ENCODE data around the gene TUBB4B. TPM values are rescaled to one million over a fixed set of nuclear protein-coding genes. Genes with fewer than 3 reads are reported as not detected.

The TUBB4B gene
- total RNA-seq, 3 donors from 2014 or later (not counting 1 experiment from before 2014, with no cell fraction given), result 84.4 to 121 (median 93.9) TPM

GRCh38 chr9:137263506-137263905, 22.4 kb downstream of the TUBB4B start:
- no peaks in the 10 kb centered on the region for H3K27me3 Mint-ChIP-seq (ENCODE audit: low read depth in 2 of 2)
- peaks cover 4% of the 10 kb centered on the region for H3K4me1 ChIP-seq (ENCODE audit: control insufficient read depth, insufficient read depth, low read length)
- H3K9me3 Mint-ChIP-seq, result no peaks in the 10 kb centered on the region
- DNase-seq (no peak), ATAC-seq (no peak)
- no peak overlapping the region for H3K27ac ChIP-seq (ENCODE audit: low read length)
- no peaks in the 10 kb centered on the region for H3K27me3 ChIP-seq (ENCODE audit: control insufficient read depth, insufficient read depth, low read length)
- H3K4me3 ChIP-seq (ENCODE audit: low read length), result no peak overlapping the region
- no peaks in the 10 kb centered on the region for H3K9me3 ChIP-seq (ENCODE audit: control insufficient read depth, insufficient read depth, low read length)
- H3K4me1 Mint-ChIP-seq, result peaks cover 0 to 8% of the 10 kb centered on the region in 2 donors
- no peak overlapping the region for H3K4me3 Mint-ChIP-seq
- H3K36me3 ChIP-seq (ENCODE audit: control insufficient read depth, insufficient read depth, low read length), result peaks cover 35% of the 10 kb centered on the region
- H3K36me3 Mint-ChIP-seq, result no peaks in the 10 kb centered on the region
- no peak overlapping the region for H3K27ac Mint-ChIP-seq
- intact Hi-C loops (cut with micrococcal nuclease), result no loop called here
- 86% methylated on average over 10 of the region's 10 CpGs for WGBS (ENCODE audit: insufficient coverage)
- no peak for TF ChIP-seq CTCF (IDR thresholded peaks at IDR 0.05)

- Mint-ChIP-seq H3K36me3 (no peaks in the 10 kb centered on the region), H3K27me3 (ENCODE audit: low read depth in 2 of 2) (no peaks in the 10 kb centered on the region), H3K4me3 (no peak overlapping the region), H3K9me3 (no peaks in the 10 kb centered on the region), H3K4me1 (peaks cover 0 to 12% of the 10 kb centered on the region in 2 donors), H3K27ac (no peak overlapping the region)
- Histone ChIP-seq H3K36me3 (ENCODE audit: control insufficient read depth, insufficient read depth, low read length) (peaks cover 33% of the 10 kb centered on the region), H3K4me3 (ENCODE audit: low read length) (no peak overlapping the region), H3K27ac (ENCODE audit: low read length) (no peak overlapping the region), H3K9me3 (ENCODE audit: control insufficient read depth, insufficient read depth, low read length) (no peaks in the 10 kb centered on the region), H3K27me3 (ENCODE audit: control insufficient read depth, insufficient read depth, low read length) (no peaks in the 10 kb centered on the region), H3K4me1 (ENCODE audit: control insufficient read depth, insufficient read depth, low read length) (peaks cover 4% of the 10 kb centered on the region)
- TF ChIP-seq CTCF (IDR thresholded peaks at IDR 0.05), result no peak
- WGBS (ENCODE audit: insufficient coverage), result 98% methylated on average over 22 of the region's 22 CpGs
- DNase-seq, result no peak
- intact Hi-C loops (cut with micrococcal nuclease), result no loop called here
- no peak for ATAC-seq
Observed at GRCh38 chr9:137264067-137264466, 23.0 kb downstream of the TUBB4B start.

- Histone ChIP-seq H3K4me3 (ENCODE audit: low read length) (no peak overlapping the region), H3K36me3 (ENCODE audit: control insufficient read depth, insufficient read depth, low read length) (peaks cover 30% of the 10 kb centered on the region), H3K27me3 (ENCODE audit: control insufficient read depth, insufficient read depth, low read length) (no peaks in the 10 kb centered on the region), H3K4me1 (ENCODE audit: control insufficient read depth, insufficient read depth, low read length) (peaks cover 7% of the 10 kb centered on the region), H3K9me3 (ENCODE audit: control insufficient read depth, insufficient read depth, low read length) (no peaks in the 10 kb centered on the region), H3K27ac (ENCODE audit: low read length) (no peak overlapping the region)
- no peak overlapping the region for H3K27ac Mint-ChIP-seq
- no peaks in the 10 kb centered on the region for H3K27me3 Mint-ChIP-seq (ENCODE audit: low read depth in 2 of 2)
- H3K9me3 Mint-ChIP-seq, result no peaks in the 10 kb centered on the region
- intact Hi-C loops (cut with micrococcal nuclease), result no loop called here
- H3K4me1 Mint-ChIP-seq, result peaks cover 4 to 12% of the 10 kb centered on the region in 2 donors
- H3K4me3 Mint-ChIP-seq, result no peak overlapping the region
- TF ChIP-seq CTCF (IDR thresholded peaks at IDR 0.05), result no peak
- DNase-seq (no peak), ATAC-seq (no peak)
- 94% methylated on average over 29 of the region's 29 CpGs for WGBS (ENCODE audit: insufficient coverage)
- no peaks in the 10 kb centered on the region for H3K36me3 Mint-ChIP-seq
Observed at GRCh38 chr9:137265496-137266161, 24.5 kb downstream of the TUBB4B start.

GRCh38 chr9:137266162-137266527, 25.1 kb downstream of the TUBB4B start:
- Histone ChIP-seq H3K9me3 (ENCODE audit: control insufficient read depth, insufficient read depth, low read length) (no peaks in the 10 kb centered on the region), H3K36me3 (ENCODE audit: control insufficient read depth, insufficient read depth, low read length) (peaks cover 30% of the 10 kb centered on the region), H3K4me1 (ENCODE audit: control insufficient read depth, insufficient read depth, low read length) (peaks cover 12% of the 10 kb centered on the region), H3K27me3 (ENCODE audit: control insufficient read depth, insufficient read depth, low read length) (no peaks in the 10 kb centered on the region), H3K27ac (ENCODE audit: low read length) (no peak overlapping the region), H3K4me3 (ENCODE audit: low read length) (no peak overlapping the region)
- intact Hi-C loops (cut with micrococcal nuclease), result no loop called here
- Mint-ChIP-seq H3K27me3 (ENCODE audit: low read depth in 2 of 2) (no peaks in the 10 kb centered on the region), H3K4me3 (no peak overlapping the region), H3K9me3 (no peaks in the 10 kb centered on the region), H3K4me1 (peaks cover 4 to 13% of the 10 kb centered on the region in 2 donors), H3K36me3 (no peaks in the 10 kb centered on the region), H3K27ac (no peak overlapping the region)
- WGBS (ENCODE audit: insufficient coverage), result 97% methylated on average over 15 of the region's 15 CpGs
- DNase-seq (no peak), ATAC-seq (no peak)
- TF ChIP-seq CTCF (IDR thresholded peaks at IDR 0.05), result no peak

Measured in natural killer cell (primary cell).